IPS-NIHi11 (cell line): ENCODE measurements around the gene UGT1A4.
A peak's percentile ranks its signal among the peaks of the same experiment; 100 is the strongest.

Experiments
- DNase-seq: peaks from one replicate; pipeline ENCODE4 v3.0.0; 2012; ENCODE audit warnings: mixed read lengths, low spot score

The UGT1A4 gene

DNA sequence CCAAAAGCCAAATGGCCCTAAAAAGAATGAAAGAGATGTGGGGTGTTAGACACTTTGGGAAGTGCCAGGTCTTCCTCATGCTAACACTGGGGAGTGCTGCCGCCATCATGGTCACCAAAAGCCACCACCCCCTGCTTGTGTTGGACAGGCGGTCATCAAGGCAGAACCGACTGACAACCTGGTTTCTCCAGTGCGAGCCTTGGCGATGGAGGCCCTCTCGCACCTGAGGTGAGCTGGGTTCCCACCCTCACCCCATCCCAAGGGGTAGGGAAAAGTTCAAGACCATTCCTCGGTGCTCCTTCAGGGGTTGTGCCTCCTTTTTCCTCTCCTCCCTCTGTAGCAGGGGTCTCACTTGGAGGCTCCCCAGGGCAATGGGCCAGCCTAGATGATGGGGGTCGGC is 93.2 kb downstream of the UGT1A4 start:
- DNase-seq: no peak

- DNase-seq: no peak
Measured at GRCh38 chr2:233813236-233814055, 94.9 kb downstream of the UGT1A4 start.

DNA sequence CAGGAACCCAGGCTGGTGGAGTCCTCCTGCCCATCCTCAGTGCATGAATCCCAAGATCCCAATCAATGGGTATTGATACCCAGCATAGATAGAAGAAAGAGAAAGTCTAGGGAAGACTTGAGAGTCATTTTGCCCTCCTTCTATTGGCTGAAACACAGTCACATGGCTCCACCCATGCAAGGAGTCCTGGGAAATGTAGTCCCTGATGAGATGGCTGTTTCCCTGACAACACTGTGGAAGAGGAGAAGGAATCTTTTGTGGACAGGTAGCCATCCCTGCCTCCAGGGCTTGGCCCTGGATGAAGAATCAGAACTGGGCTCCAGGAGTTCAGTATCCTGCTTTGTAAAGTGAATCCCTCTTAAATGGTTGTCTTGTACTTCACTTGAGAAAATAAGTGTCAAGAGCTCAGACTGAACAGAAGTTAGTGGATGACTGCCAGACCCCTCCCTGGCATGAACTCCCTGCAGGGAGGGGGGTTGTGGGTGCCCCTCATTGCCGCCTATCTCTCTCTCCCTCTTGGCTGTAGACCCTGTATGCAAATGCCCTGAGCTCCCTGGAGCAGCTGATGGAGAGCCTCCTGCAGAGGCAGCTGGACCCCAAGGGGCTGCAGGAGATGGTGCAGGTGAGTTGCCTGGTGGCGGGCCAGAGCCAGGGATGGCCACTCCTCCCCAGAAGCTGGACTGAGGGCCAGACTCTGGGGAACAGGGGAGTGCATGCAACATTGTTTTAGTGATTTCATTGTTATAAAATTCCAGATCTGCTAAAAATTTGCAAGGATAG is 95.7 kb downstream of the UGT1A4 start:
- peak; percentile 75 for DNase-seq

GRCh38 chr2:233815861-233816260 is 97.3 kb downstream of the UGT1A4 start:
- DNase-seq: no peak

- no peak for DNase-seq
Measured at GRCh38 chr2:233816334-233816733, 97.8 kb downstream of the UGT1A4 start.

GRCh38 chr2:233816771-233817170 is 98.2 kb downstream of the UGT1A4 start:
- DNase-seq: no peak

DNA sequence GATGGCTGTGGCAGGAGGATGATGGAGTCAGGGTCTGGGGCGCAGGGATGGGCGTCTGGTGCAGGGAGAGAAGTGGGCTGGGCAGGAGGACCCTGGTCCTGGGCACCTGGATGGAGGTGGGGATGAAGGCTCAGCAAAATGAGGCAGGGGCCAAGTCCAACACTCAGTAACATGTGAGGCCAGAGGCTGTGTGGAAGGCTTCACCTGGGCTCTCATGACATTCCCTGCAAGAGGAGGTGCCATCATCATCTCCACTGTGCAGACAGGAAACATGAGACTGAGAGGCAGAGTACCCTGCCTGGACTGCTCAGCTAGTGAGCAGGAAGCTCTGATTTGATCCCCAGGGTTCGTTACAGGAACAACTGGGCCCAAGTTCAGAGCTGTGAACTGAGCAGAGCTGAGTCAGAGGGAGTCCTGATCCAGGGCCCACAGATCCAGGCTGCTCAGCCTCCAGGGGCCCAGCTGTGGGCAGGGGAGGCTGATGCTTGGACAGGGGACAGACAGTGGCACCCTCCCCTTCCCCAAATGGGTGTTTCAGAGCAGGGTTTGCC is 98.9 kb downstream of the UGT1A4 start:
- DNase-seq: no peak

DNA sequence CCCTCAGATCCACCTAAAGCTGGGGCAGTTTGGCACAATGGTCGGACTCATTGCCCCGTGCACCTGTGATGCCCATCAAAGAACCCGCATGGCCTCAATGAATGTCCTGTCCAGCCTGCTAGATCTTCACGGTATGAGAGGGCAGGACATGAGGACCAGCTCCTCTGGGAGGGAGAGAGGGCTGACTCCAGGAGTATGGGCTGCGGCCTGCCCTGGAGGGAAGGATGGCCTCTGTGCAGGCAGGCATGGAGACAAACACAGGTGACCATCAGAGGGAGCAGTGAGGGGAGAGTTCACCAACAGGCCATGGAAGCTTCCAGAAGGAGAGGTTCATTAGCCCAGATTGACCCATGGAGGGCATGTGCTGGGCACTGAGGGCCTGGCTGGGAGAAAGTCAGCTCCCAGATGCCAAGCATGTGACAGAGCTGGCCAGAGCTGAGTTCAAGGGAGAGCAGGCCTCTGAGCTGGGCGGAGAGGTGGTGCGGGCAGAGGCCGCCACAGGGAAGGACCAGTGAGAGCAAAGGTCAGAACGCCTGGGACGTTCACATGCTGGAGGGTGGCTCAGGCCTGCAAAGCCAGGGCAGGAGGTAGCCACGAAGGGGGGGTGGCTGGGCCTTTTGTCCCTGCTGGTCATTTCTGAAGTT is 99.6 kb downstream of the UGT1A4 start:
- no peak for DNase-seq

- no peak for DNase-seq
Measured at GRCh38 chr2:233818639-233819621, 100.4 kb downstream of the UGT1A4 start.

DNA sequence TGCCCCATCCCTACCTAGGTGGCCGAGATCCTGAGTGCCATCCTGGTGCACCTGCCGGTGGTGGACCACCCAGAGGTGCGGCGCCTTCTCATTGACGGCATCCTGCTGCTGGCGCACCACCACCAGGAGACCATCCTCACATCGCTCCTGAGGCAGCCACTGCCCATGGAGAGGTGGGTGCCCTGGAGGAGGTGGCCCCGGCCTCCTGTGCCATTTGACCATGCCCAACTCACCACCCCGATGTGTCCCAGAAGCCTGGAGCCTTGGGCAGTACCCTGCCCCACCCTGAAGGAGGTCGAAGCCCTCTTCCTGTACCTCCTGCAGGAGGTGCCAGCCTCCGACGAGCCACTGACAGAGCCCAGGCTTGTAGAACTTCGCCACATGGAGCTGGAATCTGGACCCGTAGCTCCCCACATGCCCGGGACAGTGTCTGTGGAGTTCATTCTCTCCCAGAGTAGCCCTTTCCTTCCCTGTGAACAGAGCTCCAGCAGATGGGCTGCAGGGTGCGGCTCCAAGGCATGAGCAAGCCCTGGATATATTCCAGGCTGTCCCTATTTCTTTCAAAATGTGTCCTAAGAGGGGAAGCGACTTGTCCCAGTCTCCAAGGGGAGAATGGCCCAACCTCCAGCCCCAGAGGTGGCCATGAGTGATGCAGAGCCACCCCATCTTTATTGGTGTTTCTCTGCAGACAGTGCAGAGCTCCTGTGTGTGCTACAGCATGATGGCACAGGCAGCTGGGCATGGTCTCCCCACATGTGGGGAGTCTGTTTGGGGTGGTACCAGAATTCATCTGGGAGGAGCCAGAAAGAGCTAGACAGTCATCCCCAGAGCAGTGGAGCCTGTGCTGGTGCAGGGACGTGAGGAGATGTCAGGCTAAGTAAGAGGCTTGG is 101.6 kb downstream of the UGT1A4 start:
- no peak for DNase-seq

GRCh38 chr2:233820774-233821105 is 102.2 kb downstream of the UGT1A4 start:
- no peak for DNase-seq

DNA sequence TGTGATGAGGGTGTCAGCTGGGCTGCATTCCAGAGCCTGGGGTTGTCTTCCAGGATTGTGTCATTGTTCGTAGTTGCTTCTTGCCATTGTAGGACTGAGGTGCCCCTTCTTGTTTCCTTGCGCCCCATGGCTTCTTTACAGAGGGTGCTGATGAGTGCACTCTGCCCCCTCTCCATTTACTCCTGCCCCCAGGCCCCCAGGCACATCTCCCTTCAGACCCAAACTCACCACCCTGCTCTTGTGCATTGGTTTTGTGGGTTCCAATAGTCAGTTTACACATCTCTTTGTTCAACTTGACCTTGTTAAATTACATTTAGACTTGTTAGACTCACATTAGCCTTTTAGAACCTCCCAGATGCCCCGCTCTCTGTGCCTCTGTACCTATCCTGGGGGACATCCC is 102.7 kb downstream of the UGT1A4 start:
- no peak for DNase-seq

- no peak for DNase-seq
Measured at GRCh38 chr2:233821709-233822100, 103.2 kb downstream of the UGT1A4 start.

GRCh38 chr2:233822101-233822771 is 103.7 kb downstream of the UGT1A4 start:
- no peak for DNase-seq
